HEK293T (cell line): Measurements from ENCODE around the gene WWOX.

ENCODE experiments used
- FOXM1 ChIP-seq: fragments of 450-650 bp; IDR thresholded peaks from 2 replicates; pipeline ENCODE4 v1.6.1; 2017; ENCODE audit warnings: mild to moderate bottlenecking, borderline replicate concordance
- SUZ12 ChIP-seq: fragments of 450-650 bp; IDR thresholded peaks from 2 replicates; pipeline ENCODE4 v1.6.1; 2016; ENCODE audit warnings: mild to moderate bottlenecking
- TF ChIP-seq, protein P1 (sequence below): fragments of 450-650 bp; IDR thresholded peaks from 2 replicates; pipeline ENCODE4 v1.6.1; 2016

- TF ChIP-seq, protein P1, sequence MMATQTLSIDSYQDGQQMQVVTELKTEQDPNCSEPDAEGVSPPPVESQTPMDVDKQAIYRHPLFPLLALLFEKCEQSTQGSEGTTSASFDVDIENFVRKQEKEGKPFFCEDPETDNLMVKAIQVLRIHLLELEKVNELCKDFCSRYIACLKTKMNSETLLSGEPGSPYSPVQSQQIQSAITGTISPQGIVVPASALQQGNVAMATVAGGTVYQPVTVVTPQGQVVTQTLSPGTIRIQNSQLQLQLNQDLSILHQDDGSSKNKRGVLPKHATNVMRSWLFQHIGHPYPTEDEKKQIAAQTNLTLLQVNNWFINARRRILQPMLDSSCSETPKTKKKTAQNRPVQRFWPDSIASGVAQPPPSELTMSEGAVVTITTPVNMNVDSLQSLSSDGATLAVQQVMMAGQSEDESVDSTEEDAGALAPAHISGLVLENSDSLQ: no peak
- no peak for TF ChIP-seq FOXM1
- no peak for TF ChIP-seq SUZ12
Measured at GRCh38 chr16:78389009-78389498, 289.6 kb downstream of the WWOX start.
